ENCODE measurements around the gene IL36A. TPM values are rescaled to one million over a fixed set of nuclear protein-coding genes. Genes with fewer than 3 reads are reported as not detected.

Gene IL36A
- total RNA-seq, 3 donors from 2014 or later = not detected

GRCh38 chr2:113009622-113010021 is 4.4 kb downstream of the IL36A start:
- Histone ChIP-seq H3K36me3 (ENCODE audit: low read depth) (no peaks in the 10 kb centered on the region), H3K4me3 (no peak overlapping the region), H3K9me3 (no peaks in the 10 kb centered on the region), H3K4me1 (ENCODE audit: low read depth) (no peaks in the 10 kb centered on the region)
- no peak for TF ChIP-seq CTCF (IDR thresholded peaks at IDR 0.05)
- DNase-seq (no peak), ATAC-seq (no peak)
- intact Hi-C loops (cut with DNase I, micrococcal nuclease) = no loop called here

- Histone ChIP-seq H3K9me3 (no peaks in the 10 kb centered on the region), H3K4me1 (ENCODE audit: low read depth) (no peaks in the 10 kb centered on the region), H3K4me3 (no peak overlapping the region), H3K36me3 (ENCODE audit: low read depth) (no peaks in the 10 kb centered on the region)
- intact Hi-C loops (cut with DNase I, micrococcal nuclease) = no loop called here
- ATAC-seq (no peak), DNase-seq (no peak)
- TF ChIP-seq CTCF (IDR thresholded peaks at IDR 0.05) = no peak
Measured at GRCh38 chr2:113010088-113010487, 4.8 kb downstream of the IL36A start.

GRCh38 chr2:113011108-113011507 is 5.8 kb downstream of the IL36A start:
- DNase-seq = no peak
- intact Hi-C loops (cut with DNase I, micrococcal nuclease) = no loop called here
- no peak for TF ChIP-seq CTCF (IDR thresholded peaks at IDR 0.05)

GRCh38 chr2:113012436-113013335 is 7.4 kb downstream of the IL36A start:
- intact Hi-C loops (cut with DNase I, micrococcal nuclease) = no loop called here
- no peak overlapping the region for H3K4me3 ChIP-seq
- TF ChIP-seq CTCF (IDR thresholded peaks at IDR 0.05) = no peak
- no peaks in the 10 kb centered on the region for H3K4me1 ChIP-seq (ENCODE audit: low read depth)
- ATAC-seq (no peak), DNase-seq (no peak)
- H3K36me3 ChIP-seq (ENCODE audit: low read depth) = no peaks in the 10 kb centered on the region
- H3K9me3 ChIP-seq = no peaks in the 10 kb centered on the region

More at GRCh38 chr2:113011108-113011507, 5.8 kb downstream of the IL36A start:
- Histone ChIP-seq H3K36me3 (ENCODE audit: low read depth) (no peaks in the 10 kb centered on the region), H3K4me1 (ENCODE audit: low read depth) (no peaks in the 10 kb centered on the region), H3K4me3 (no peak overlapping the region), H3K9me3 (no peaks in the 10 kb centered on the region)
- no peak for ATAC-seq

GRCh38 chr2:113013336-113013661 is 8.0 kb downstream of the IL36A start:
- no peak overlapping the region for H3K4me3 ChIP-seq
- no peaks in the 10 kb centered on the region for H3K9me3 ChIP-seq
- intact Hi-C loops (cut with DNase I, micrococcal nuclease) = no loop called here
- H3K4me1 ChIP-seq (ENCODE audit: low read depth) = no peaks in the 10 kb centered on the region
- DNase-seq = no peak
- no peak for ATAC-seq
- TF ChIP-seq CTCF (IDR thresholded peaks at IDR 0.05) = no peak
- H3K36me3 ChIP-seq (ENCODE audit: low read depth) = no peaks in the 10 kb centered on the region
